Measurements from ENCODE around the gene MPPED1.

GRCh38 chr22:43526946-43527345 lies 115.1 kb downstream of the MPPED1 start:
- TF ChIP-seq MXI1 (IDR thresholded peaks at IDR 0.05; ENCODE audit: low read depth, low read length), result no peak
- TF ChIP-seq GABPA (IDR thresholded peaks at IDR 0.05; ENCODE audit: low read depth), result no peak
- TF ChIP-seq REST (IDR thresholded peaks at IDR 0.05; ENCODE audit: low read depth, low read length), result no peak
- TF ChIP-seq TAF1 (IDR thresholded peaks at IDR 0.05; ENCODE audit: borderline replicate concordance, low read depth, low read length), result no peak
- TF ChIP-seq JUND (IDR thresholded peaks at IDR 0.05), result no peak
- no peak for TF ChIP-seq RAD21 (IDR thresholded peaks at IDR 0.05; ENCODE audit: low read length)
- no peak for TF ChIP-seq YY1 (IDR thresholded peaks at IDR 0.05; ENCODE audit: low read depth)
- no peak for TF ChIP-seq CTCF (IDR thresholded peaks at IDR 0.05)
- no peak for TF ChIP-seq SMC3 (IDR thresholded peaks at IDR 0.05; ENCODE audit: low read depth, low read length)
- TF ChIP-seq MAX (IDR thresholded peaks at IDR 0.05; ENCODE audit: low read depth), result no peak
- TF ChIP-seq POLR2AphosphoS5 (IDR thresholded peaks at IDR 0.05; ENCODE audit: low read depth, low read length), result no peak
- no peak for TF ChIP-seq ELF1 (IDR thresholded peaks at IDR 0.05)
- no peak for TF ChIP-seq USF2 (IDR thresholded peaks at IDR 0.05; ENCODE audit: borderline replicate concordance, low read depth, low read length)
